GM10248 (cell line): ENCODE measurements around the gene EML2.

Experiments used
- CTCF ChIA-PET: fragments of 300-600 bp; sonication (Branson Sonifier 250); formaldehyde crosslinking; extraction: SDS; loops from one replicate; lab custom pipeline; 2021; ENCODE audit warnings: antibody characterized with exemption; lab: Yijun Ruan, JAX
- POLR2A ChIA-PET: fragments of 350-650 bp; sonication (Branson Sonifier 250); formaldehyde crosslinking; extraction: SDS; loops from one replicate; lab custom pipeline; 2020; ENCODE audit warnings: antibody characterized with exemption; lab: Yijun Ruan, JAX
- DNase-seq: peaks from one replicate; pipeline ENCODE4 v3.0.0; 2012; ENCODE audit errors: extremely low spot score
- CTCF ChIP-seq: IDR thresholded peaks from 2 replicates; pipeline ENCODE4 v1.5.1; 2012; ENCODE audit warnings: mild to moderate bottlenecking, low read depth; ENCODE audit errors: extremely low read depth, missing control alignments, control extremely low read depth

The EML2 gene

DNA sequence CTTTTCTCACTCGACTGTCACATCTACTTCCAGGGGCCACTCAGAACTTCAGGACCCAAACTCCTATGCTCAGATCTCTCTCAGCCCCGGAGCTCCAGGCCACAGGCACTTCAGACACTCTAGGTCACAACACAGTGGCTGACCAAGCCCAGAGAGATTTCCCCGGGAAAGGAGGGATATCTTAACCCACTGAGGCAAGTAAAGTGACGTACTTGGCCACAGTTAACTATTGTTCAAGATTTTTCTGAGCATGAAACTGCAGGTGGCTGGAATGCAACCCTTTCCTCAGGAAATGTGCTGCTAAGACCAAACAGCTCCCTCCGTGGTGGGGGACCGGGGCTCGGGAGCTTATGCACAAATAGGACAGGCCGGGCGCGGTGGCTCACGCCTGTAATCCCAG, 78.5 kb downstream of the EML2 start:
- no peak for TF ChIP-seq CTCF
- ChIA-PET POLR2A (no interaction called here), CTCF (interaction anchor here (1.1 to 1.6 kb wide), 5 partner anchors 8 to 82 kb away, joined by 4 to 5 read pairs (median 5); no protein-coding TSS in a partner anchor)
- DNase-seq = no peak

- TF ChIP-seq CTCF = no peak
- no peak for DNase-seq
- ChIA-PET POLR2A (no interaction called here), CTCF (interaction anchor here (1.1 to 3.2 kb wide), 7 partner anchors 9 to 83 kb away, joined by 4 to 34 read pairs (median 5); no protein-coding TSS in a partner anchor)
Measured at GRCh38 chr19:45560038-45560437, 79.2 kb downstream of the EML2 start.
